ENCODE data around the gene SLC5A10.

Gene SLC5A10

DNA sequence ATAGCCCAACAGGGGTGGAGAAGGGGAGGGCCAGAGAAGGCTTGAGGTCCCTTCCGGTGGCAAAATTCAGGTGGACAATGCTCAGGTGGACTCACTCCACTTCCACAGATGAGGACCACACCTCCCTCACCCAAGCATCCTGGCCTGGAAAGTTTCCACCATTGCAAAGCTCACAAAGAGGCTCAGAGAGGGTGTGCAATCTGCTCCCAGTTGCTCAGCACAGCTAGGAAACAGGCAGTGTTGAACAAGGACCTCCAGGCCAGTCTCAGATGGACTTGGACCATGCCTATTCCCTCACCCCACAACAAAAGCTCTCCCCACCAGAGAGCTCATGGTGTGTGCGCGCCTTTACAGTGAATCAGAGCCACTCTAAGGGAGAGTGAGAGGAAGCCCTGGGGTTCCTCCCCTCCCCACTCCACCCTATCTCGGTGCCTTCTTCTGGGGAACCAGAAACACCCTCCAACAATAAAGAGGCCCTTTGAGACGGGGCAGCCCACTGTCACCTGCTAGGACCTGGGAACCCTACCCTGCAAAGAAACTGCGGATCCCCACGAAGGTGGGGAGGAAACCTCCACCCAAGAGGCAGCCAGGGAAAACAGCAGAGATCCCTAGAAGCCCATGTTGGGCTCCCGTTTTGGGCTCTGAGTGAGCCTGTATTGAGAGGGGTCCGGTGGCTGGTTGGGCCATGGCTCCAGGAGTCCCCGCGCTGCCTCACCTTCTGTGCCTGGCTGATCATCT is 51.0 kb downstream of the SLC5A10 start:
- no peak for DNase-seq (ENCODE audit: low read depth in 2 of 2)

DNA sequence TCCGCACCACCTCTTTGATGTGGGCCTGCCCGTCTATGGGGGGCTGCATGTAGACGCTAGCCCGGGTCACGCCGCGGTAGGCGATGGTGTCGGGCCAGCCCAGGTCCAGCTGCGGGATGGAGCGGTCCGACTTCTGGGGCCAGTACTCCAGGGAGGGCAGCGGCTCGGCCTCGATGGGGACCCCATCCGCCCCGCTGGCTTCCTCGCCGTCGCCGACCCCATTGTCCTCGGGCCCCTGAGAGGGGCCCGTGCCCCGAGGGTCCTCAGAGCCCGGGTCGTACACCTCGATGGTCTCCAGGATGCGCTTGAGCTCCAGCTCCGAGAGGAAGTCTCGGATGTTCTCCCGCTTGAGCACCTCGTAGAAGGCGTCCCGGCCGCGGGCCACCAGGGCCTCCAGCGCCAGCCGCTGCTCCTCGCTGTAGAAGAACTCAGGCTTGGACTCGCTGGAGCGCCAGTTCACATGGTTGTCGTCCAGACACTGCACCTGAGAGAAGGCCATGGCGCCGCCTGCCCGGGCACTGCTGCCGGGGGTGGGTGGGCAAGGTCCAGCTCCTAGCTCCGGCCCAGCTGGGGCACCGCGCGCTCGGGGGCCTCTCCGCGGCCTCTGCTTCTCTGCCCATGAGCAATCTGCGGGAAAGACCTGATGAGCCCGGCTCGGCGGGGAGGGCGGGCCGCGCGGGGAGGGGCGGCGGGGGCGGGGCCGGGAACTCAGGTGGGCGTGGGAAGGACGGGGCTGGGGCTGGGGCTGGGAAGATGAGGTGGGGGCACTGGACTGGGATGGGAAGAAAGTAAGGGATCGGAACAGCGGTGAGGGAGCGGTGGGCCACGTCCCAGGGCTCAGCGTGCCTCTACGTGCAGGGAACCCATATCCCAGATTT is 51.8 kb downstream of the SLC5A10 start:
- DNase-seq (ENCODE audit: low read depth in 2 of 2) = peak in 1 of 2 donors; percentile 37

DNA sequence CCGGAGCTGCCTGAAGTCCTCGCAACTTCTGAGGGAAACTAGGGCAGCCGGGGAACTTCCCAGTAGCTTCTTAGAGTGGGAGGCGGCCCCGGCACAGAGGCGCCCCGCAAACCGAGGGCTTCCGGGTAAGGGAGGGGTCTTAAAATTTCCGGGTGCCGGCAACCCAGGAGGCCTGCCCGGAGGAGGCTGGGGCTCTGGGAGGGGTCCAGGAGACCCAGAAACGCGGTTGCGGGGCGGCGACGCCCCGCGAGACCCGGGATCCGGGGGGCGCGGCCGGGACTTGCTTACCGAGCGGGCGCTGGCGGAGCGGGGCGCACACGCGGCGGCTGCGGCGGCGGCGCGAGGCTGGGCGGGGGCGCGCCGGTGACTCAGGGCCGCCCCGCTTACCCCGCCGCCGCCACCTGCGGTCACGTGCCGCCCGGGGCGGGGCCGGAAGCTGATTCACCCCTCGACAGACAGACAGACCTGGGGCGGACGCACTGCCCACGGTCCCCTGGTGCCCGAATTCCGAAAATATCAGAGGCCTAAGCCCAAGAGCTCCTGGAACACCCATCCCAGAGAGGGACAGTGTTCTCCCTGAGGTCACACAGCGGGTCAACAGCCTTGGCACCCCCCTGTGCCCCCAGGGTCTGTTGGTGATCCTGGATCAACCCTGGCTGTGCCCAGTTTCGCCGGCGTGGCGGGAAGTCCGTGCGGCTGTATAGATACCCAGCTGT is 52.6 kb downstream of the SLC5A10 start, which contains the start of gene FAM83G:
Gene FAM83G (minus strand): TSS at position 344 of the 716 bp plus-strand sequence. CDS start 723 bp downstream, outside the sequence.
- peak; percentile 81 to 84 for DNase-seq (ENCODE audit: low read depth in 2 of 2)

DNA sequence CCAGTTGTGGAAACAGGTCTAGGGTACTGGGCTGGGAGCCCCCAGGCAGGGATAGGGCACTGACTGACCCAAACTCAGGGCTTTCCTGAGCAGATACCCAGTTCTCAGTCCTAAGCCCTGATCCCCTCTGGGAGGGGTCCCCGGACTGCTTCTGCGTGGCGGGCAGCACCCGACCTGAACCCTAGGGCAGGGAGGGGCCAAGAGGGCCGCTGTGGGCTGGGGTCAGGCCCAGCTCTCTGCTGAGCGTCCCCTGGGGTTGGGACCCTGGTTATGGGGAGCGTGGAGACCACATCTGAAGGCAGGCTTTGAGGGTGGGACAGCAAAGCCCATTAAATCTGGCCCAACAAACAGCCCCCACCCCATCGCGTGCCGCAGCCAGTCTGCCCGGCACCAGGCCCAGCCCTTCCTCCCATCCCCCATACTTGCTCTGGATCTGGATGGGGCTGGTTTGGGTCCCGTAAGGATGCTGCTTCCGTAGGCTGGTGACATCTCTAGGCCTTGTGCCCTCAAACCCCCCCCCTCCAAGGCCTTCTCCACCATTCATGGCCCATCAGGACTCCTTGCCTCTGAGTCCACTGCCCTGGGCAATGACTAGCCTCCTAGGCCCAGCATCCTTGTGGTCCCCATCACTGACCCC is 53.3 kb downstream of the SLC5A10 start:
- DNase-seq (ENCODE audit: low read depth in 2 of 2) = no peak

GRCh38 chr17:19005789-19006430 is 53.9 kb downstream of the SLC5A10 start:
- no peak for DNase-seq (ENCODE audit: low read depth in 2 of 2)

DNA sequence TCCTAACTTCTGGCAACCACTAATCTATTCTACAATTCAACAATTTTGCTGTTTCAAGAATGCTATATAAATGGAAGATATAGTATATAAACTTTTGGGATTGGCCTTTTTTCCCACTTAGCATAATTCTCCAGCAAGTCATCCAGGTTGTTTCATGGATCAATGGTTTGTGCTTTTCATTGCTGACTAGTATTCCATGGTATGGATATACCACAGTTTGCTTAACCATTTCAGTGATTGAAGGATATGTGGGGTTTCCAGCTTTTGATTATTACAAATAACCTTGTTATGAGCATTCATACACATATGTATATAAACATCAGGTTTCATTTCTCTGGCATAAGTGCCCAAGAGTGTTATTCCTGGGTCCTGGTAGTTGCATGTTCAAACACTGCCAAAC is 54.7 kb downstream of the SLC5A10 start:
- DNase-seq (ENCODE audit: low read depth in 2 of 2) = no peak

DNA sequence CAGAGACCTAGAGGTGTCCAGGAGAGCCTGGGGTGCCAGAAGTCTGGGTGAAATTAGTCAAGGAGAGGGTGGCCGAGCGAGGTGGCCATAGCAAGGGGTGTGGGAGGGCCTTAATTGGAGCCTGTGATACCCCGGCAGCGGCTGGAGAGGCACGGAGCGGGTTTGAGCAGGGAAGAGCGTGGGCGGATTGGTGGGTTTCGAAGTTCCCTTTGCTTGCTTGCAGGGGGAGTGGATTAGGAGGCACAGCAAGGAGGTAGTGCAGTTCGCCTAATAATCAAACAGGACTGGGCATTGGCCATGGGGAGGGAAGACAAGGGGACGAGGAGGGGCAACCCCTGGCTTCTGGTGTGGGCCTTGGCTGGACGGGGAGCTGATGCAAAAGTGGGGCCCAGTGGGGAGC is 58.0 kb downstream of the SLC5A10 start:
- no peak for DNase-seq (ENCODE audit: low read depth in 2 of 2)

GRCh38 chr17:19010729-19011505 is 59.0 kb downstream of the SLC5A10 start:
- DNase-seq (ENCODE audit: low read depth in 2 of 2) = no peak

- DNase-seq (ENCODE audit: low read depth in 2 of 2) = no peak
Observed at GRCh38 chr17:19011581-19011980, 59.6 kb downstream of the SLC5A10 start.

GRCh38 chr17:19012171-19013080 is 60.5 kb downstream of the SLC5A10 start:
- no peak for DNase-seq (ENCODE audit: low read depth in 2 of 2)

DNA sequence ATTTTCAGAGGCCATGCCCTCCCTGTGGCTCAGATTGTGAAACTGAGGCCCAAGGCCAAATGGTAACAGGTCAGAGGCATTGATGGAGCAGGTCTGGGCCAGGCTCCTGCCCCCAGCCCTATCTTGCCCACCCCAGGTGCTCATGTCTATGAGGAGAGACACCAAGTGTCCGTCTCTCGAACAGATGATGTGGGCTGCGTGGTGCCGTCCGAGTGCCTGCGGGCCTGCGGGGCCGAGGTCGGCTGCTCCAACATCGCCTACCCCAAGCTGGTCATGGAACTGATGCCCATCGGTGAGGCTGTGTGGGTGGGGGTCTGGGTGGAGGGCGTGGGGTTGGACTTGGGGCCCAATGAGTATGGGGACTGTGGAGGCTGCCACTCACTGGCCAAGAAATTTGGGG is 61.3 kb downstream of the SLC5A10 start:
- no peak for DNase-seq (ENCODE audit: low read depth in 2 of 2)

GRCh38 chr17:19013806-19014627 is 62.1 kb downstream of the SLC5A10 start:
- DNase-seq (ENCODE audit: low read depth in 2 of 2) = no peak

GRCh38 chr17:19014628-19015215 is 62.8 kb downstream of the SLC5A10 start:
- DNase-seq (ENCODE audit: low read depth in 2 of 2) = no peak

DNA sequence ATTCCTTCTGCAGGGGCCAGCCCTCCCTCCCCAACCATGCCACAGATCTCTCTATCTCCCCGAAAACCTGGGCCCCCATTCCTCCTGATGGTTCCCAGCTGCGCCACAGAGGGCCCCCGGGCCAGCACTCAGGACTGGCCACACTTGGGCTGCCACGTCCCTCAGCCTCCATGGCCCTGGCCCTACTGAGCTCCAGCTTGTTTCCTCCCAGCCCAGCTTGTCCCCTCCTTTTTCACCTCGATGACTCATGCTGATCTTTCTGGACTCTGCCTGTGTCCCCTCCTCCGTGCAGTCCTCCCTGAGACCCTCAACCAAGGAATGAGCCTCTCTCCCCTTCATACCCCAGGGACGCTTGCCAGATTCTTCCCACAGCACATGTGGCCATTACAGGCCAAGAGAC is 63.5 kb downstream of the SLC5A10 start:
- no peak for DNase-seq (ENCODE audit: low read depth in 2 of 2)

GRCh38 chr17:19016297-19016696 is 64.3 kb downstream of the SLC5A10 start:
- DNase-seq (ENCODE audit: low read depth in 2 of 2) = no peak

DNA sequence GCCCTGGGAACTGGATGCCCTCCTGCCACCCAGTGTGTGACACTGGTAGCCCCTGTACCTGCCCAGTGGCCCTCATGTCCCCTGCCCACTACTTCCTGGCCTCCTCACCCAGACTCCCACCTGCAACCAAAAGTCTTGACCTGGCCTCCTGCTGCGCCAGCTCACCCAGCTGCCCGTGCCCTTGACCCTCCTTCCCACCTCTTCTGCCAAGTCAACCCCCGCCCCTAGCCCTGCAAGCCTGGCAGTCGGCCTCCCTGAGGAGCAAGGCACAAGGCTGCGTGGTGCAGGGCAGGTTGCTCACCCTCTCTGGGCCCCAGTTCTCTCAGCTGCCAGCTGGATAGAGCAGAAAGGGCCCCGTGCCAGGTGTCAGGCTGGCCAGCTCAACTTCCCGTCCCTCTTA is 64.9 kb downstream of the SLC5A10 start:
- no peak for DNase-seq (ENCODE audit: low read depth in 2 of 2)

- DNase-seq (ENCODE audit: low read depth in 2 of 2) = no peak
Observed at GRCh38 chr17:19017401-19017800, 65.4 kb downstream of the SLC5A10 start.

Data from stimulated activated CD8-positive, alpha-beta memory T cell treated with anti-CD3 and anti-CD28 coated beads, Interleukin-15, amount 100 ng/mL, for 4 hours (primary cell).